K562 treated with DMSO at 1 percent for 48 hours (cell line): ENCODE measurements around the gene SPAG9. TPM values are rescaled to one million over a fixed set of nuclear protein-coding genes. Genes with fewer than 3 reads are reported as not detected.

ENCODE experiments used
- total RNA-seq: library from RNA; unstranded; fragments of 300-600 nt; gene quantifications from 2 replicates; pipeline ENCODE4 v1.2.3, GENCODE V29; 2022; ENCODE audit warnings: low replicate concordance; ENCODE audit errors: extremely low read depth

SPAG9 gene
- total RNA-seq = not detected in 2 replicates

DNA sequence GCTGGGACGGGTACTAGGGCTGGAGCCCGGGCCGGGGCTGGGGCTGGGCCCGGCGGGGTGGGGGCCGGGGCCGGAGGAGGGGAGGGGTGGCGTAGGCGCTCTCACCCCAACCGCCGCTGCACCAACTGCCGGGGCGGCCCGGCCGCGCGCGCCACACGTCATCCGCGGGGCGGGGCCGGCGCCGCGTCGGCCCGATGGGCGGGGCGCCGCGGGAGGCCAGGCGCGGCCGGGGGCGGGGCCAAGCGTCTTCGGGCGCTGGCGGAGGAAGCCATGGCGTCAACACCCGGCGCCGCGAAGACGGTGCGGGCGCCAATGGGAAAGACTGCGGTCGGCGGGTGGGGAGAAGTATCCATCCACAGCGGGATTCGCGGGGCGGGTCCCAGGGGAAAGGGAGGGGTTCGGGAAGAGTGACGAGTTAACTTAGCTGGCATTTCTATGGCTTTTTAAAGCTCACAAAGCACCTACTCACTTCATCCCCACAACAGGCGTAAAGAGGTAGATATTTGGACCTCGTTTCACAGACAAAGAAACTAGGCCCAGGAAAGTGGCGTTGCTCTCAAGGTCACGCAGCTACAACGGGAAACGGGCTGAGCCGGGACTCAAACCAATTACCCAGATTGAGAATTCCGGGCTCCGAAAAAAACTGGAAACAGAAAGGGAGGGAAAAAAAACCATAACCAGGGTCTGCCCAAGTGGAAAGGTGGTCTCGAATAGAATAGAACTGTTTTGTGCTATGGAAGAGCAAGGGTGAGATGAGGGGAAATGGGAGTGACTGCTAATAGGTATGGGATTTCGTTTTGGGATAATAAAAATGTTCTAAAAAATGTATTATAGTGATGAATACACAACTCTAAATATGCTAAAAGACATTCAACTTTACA lies at the start of gene SPAG9:
TSS of gene SPAG9 (minus strand) at position 130 of the 881 bp plus-strand sequence. CDS start 212 bp downstream, outside the sequence.

GRCh38 chr17:51166198-51166986 lies 45.7 kb upstream of the SPAG9 start, which contains the start of gene NME2:
TSS of gene NME2 (plus strand) at chr17:51166411. CDS start at chr17:51166831, 420 bp downstream.

DNA sequence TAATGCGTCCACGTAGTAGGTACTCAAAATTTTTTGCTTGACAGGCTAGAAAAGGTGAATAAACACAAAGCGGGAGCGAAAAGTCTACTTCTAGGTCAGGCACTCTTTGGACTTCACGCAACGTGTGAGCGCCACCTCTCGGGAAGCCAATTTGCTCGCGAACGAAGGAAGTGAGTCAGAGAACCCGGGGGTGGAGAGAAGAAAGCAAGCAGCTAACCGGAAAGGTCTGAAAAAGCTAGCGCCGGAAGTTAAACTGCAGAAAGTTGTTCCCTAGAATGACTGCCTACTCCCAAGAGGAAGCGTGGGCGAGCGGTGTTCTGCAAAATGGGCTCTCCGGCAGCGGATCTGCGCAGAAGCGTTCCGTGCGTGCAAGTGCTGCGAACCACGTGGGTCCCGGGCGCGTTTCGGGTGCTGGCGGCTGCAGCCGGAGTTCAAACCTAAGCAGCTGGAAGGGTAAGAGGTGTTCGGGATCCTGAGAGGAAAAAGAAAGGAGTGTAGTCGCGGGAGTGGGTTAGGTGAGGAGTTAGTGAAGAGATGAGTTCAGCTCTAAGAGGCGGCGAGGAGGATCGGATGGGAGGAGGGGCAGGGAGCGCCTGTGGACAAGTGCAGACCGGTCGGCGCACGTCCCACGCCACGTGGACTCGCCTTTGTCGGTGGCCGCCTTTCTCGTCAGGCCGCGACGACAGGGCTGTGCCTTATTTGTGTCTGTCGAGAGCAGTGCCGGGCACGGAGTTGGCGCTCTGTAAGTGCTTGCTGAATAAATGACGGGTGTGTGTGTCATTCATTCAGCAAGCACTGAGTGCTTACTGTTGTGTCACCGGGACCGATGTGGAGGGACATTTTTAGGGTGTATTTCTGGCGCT lies 32.8 kb upstream of the SPAG9 start, which contains the start of gene NME1:
TSS of gene NME1 (plus strand) at position 350 of the 863 bp plus-strand sequence. CDS start 2,096 bp downstream, outside the sequence.

Other genes with a start within 250 kb of the SPAG9 start
- gene NME1, start 32.7 kb upstream of the SPAG9 start, total RNA-seq = not detected in 2 replicates
- not detected in 2 replicates for gene NME2, start 45.5 kb upstream of the SPAG9 start, total RNA-seq
- gene MBTD1, start 139.2 kb upstream of the SPAG9 start, total RNA-seq = not detected in 2 replicates
- not detected in 2 replicates for gene UTP18, start 139.7 kb upstream of the SPAG9 start, total RNA-seq